ENCODE measurements around the gene GABARAPL1.
"Not testable (repeated sequence)": the region's sequence is repeated elsewhere in the genome, so short reads cannot be mapped to it uniquely, and the experiment has no call there.

Gene GABARAPL1

DNA sequence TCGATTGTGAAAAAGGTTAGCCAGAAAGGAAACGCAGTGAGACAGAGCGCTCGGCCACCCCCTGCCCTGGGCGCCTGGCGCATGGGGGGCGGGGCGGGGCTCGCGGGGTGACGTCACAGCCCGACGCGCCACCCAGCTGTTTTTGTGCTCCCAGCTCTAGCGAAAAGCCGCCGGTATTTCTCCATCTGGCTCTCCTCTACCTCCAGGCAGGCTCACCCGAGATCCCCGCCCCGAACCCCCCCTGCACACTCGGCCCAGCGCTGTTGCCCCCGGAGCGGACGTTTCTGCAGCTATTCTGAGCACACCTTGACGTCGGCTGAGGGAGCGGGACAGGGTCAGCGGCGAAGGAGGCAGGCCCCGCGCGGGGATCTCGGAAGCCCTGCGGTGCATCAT lies at the start of gene GABARAPL1:
Gene GABARAPL1 (plus strand): TSS at position 139 of the 393 bp plus-strand sequence. CDS start 253 bp downstream, at position 392.
- DNase-seq: peak; percentile 47

DNA sequence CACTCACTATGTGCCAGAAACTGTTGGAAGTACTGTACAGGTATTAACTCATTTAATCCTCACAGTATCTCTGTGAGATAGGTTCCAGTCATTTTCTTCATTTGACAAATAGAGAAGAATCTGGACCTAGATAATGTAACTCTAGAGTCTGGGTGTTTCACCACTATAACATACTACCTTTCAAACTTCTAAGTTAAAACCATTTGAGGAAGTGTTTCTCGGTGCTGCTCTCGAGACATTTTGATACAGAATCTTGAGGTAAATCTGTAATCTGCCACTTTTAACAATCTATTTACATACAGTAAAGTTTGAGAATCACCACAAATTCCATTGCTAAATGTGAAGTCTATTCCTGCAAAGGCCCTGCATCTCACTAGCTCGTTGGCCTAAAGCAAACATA lies 49.6 kb upstream of the GABARAPL1 start:
- no peak for DNase-seq

DNA sequence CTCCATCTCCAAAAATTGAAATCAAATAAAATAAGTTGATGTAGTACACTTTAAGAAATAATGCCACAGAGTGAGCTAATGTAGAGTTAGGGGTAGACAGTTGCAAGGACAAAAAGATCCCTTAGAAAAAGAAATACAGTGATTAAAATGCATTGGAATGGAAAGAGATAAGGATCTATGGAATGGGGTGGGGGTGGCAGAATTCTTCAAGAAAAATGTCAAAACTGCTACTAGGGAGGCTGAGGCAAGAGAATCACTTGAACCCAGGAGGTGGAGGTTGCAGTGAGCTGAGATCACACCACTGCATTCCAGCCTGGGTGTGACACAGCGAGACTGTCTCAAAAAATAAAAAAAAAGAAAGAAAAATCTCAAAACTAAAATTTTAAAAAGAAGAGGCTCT lies 47.3 kb upstream of the GABARAPL1 start:
- DNase-seq: no peak

DNA sequence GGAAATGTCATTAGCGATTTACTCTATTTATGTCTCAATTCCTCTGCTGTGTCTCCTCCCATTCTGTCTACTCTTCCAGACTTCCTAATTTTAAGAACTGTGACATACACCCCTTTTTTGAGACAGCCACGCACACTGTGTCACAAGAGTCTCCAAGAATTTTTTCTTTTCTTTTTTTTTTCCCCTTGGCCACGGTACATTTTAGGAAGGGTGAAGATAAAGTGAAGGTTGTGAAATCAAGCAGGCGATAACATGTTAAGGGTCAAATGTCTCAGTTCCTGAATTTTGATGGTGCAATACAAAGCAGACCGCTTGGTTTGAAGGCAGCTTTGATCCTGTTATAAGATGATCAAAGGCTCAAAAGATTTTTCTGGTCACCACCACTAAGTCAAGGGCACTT lies 45.1 kb upstream of the GABARAPL1 start:
- DNase-seq: no peak

DNA sequence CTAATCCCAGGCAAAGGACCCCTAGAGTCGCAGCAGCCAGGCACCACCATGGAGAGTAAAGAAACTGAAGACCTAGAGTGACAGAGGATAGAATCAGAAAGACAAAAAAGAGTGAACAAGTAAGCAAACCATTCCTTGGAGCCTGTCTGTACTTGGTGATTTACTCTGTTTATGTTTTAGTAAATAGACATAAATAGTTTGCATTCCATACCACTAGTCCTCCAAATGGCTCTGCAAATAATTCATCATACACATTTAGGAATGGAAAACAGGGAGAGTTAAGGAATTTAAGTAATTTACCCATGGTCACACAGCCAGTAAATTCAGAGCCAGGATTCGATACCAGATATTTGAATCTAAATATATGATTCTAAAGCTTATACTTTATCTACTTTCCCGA lies 43.6 kb upstream of the GABARAPL1 start:
- DNase-seq: no peak

DNA sequence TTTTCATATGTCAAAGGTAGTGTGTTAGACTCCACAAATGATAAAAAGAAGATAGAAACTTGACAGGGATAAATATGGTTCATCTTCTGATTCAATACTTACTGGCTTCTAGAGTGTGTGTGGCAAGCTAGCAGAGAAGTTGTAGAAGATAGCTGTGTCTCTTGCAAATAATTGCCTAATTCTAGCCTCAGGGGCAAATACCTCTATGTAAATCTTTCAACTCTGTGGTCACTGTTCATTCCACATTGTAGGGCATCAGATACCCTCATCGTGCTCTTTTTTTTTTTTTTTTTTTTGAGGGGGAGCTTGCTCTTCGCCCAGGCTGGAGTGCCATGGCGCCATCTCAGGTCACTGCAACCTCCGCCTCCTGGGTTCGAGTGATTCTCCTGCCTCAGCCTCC lies 42.5 kb upstream of the GABARAPL1 start:
- DNase-seq: no peak

DNA sequence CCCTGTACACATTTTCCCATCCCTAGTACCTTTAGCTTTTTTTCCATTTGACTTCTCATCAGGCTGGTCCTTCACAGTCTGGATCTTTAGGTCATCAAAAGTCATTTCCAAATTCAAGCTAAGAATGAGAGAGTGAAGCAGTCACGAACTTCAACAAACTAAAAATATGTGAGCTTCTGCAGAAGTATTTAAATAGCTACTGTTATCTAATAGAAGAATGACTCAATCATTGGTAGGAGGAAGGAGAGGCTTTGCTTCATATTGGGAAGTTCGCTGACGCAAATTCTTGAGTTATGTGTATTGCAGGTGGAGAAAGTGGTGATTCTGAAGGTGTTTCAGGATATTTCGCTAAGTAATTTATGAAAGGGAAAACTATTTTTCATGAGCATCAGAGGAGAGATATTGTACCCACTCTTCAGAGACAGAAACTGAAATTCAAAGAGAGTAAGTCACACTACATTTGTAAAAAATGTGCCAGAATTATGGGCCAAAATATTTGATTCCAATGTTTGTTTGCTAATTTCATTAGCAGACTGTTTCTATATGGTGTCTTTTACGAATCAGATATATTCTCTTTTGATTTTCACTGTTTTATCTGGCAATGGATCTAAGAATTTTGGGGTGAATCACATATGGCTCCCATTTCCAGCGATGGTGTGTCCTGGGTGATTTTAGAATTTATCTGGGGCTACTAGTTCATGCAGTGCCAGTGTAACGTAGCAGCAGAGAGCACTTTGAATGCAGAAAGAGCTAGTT lies 40.5 kb upstream of the GABARAPL1 start, which contains the start of gene OLR1:
Gene OLR1 (minus strand): TSS at position 160 of the 756 bp plus-strand sequence. CDS start 55 bp downstream, at position 105.
- DNase-seq: no peak

DNA sequence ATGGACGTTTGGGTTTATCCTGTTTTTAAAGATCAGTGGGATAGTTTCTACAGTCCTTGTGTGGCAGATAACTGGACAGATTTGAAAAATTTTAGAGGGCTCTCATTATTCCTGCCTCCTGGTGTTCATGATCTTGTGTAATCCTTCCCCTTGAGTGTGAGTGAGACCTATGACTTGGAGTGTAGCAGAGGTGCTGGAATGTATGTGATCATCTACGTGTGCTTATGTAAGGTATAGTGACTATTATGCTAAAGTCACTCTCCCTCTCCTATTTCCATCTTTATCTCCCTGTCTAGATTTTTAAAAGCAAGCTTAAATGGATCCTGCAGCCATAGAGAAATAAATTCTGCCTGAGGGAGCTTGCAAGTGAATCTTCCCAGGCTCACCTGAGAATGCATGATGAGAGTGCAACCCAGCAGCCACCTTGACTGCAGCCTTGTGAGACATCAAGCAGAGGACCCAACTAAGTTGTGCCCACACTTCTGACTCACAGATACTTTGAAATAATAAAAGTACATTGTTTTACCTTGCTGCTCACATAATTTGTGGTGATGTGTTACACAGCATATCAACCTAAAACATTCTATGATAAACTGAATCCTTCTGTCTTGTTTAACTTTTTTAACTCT lies 37.6 kb upstream of the GABARAPL1 start:
- no peak for DNase-seq

DNA sequence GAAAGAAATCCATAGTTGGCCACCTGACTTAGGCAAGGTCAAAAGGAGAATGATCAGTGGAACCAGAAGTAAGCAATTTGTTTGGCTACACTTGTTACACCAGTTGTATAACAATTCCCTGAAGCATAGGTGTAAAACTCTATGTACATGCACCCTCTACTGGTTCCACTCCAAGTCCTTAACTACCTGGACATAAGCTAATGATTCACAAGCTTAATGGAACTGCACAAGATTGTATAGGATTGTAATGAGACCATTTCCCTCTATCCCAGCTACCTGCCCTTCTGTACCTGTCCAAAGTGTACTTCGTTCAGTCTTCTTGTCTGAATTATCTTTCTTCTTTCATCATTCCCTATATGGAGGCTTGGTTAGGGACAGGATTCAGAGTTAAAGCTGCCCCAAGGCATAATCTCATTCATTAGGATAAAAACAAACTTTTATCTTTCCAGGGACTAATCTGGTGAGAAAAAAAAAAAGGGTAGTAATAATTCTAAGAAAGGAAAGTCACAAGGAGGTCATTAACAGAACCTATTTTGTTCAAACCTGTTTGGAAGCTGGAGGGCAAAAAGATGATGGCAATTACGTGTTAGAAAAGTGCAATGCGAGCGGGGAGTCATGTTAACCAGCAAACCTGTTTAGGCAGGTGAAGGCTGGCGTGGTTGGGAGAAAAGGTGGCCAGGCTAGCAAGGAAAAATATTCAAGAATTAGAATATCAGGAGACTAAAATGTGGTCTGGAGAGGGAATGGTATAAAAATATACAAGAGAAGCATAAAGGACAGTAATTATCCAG lies 36.6 kb upstream of the GABARAPL1 start:
- no peak for DNase-seq

DNA sequence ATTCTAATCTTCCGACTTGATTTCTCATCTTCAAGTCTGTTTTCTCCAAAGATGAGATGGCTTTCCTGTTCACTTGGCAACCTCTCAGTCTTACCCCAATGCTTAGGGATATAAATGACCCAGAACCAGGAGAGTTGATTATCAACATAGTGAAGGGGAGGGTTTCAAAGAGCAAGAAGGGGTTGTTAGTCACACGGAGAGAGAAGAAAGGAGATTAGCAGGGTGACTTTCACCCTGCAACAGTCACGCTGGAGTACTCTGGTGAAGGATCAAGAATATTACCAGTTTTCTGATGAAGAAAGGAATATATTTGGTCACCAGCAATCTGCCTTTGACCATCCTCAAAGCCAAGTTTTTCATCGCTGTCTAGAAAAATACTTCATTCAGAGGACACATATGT lies 33.9 kb upstream of the GABARAPL1 start, which contains the start of gene TMEM52B:
Gene TMEM52B (plus strand): TSS at position 212 of the 400 bp plus-strand sequence. CDS start 543 bp downstream, outside the sequence.
- no peak for DNase-seq

DNA sequence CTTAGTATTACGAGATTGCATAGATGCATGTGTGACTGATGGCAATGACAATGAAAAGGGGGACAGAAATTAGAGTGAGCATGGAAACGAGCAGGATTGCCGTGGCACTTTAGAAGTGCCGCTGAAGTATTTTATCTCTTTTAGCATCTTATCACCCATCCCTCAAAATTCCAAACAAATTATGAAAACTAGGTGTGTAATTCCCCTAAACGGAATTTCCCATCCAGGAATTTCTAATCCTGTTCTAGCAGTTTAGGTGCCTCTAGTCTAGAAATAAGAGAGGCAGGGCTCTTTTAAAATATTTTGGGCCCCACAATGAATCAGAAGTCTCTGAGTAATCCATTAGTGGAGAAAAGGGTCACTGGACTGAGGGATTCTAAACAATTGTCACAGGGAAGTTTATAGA lies 32.9 kb upstream of the GABARAPL1 start:
- DNase-seq: no peak

DNA sequence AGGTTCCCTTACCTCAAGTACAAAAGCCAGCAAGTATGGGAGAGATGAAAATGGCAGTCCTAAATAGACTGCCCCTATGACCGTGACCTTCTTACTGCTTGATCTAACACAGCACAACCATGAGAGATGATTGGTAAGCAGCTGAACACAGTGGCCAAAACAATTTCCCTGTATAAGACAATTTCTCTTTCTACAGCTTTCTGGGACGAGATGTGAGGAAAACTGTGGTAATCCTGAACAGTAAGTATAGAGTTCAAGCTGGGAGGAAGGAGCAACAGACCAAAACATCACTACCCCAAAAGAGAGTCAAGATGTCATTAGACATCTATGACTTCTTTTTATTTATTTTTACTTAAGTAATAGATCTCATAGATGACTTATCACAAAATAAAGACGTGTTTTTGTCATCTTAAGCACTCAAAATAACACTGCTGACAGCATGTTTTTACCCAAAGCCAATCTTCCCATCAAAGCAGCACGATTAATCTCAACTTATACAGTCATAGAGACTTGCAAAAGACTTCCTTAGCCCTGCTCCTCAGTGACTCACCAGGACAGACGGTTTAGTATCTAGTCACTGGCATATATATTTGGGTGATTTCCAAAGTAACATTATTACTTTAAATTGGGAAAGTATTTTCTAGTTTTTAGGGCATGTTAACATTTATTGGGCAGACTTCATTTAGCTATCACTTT lies 30.2 kb upstream of the GABARAPL1 start:
- no peak for DNase-seq

DNA sequence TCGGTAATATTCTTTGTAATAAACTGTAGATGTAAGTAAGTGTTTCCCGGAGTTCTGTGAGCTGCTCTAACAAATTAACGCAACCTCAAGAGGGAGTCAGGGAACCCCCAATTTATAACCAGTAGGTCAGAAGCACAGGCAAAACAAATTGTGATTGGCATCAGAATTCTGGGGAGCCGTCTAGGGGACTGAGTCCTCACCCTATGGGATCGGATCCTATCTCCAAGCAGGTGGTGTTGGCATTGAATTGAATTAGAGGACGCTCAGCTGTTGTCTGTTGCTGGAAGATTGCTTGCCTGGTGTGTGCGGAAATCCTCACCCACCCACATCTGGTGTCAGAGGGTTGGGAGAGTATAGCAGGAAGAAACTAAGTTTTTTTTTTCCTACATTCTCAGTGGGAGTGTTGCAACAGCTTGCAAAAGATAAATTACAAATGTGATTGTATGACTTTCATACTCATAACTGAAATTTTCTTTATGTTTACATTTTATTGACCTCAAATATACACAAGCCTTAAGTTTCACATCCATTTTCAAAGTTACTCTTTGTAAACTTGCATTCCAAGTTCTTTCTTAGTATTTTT lies 28.3 kb upstream of the GABARAPL1 start:
- DNase-seq: no peak

DNA sequence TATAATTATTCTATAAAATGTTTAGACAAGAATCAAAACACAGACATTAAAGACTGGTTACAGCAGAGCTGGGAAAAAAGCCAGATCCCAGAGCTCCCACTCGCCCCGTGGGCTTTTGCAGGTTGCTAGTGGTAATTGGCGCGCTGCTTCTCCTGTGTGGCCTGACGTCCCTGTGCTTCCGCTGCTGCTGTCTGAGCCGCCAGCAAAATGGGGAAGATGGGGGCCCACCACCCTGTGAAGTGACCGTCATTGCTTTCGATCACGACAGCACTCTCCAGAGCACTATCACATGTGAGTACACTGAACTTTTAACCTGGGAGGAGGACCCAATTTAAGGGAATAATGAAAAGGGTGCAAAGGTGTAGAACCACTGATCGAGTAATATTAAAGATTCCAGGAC lies 26.4 kb upstream of the GABARAPL1 start:
- no peak for DNase-seq

DNA sequence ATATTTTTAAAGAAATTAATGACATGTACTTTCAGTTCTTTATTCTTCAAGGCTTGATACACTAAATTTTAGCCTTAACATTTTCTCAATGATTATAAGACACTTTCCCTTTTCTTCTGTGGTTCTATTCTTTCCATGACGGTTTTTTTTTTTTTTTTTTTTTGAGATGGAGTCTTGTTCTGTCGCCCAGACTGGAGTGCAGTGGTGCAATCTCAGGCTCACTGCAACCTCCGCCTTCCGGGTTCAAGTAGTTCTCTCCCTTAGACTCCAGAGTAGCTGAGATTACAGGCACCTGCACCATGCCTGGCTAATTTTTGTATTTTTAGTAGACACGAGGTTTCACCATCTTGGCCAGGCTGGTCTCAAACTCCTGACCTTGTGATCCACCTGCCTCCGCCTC lies 25.7 kb upstream of the GABARAPL1 start:
- DNase-seq: not testable (repeated sequence)

DNA sequence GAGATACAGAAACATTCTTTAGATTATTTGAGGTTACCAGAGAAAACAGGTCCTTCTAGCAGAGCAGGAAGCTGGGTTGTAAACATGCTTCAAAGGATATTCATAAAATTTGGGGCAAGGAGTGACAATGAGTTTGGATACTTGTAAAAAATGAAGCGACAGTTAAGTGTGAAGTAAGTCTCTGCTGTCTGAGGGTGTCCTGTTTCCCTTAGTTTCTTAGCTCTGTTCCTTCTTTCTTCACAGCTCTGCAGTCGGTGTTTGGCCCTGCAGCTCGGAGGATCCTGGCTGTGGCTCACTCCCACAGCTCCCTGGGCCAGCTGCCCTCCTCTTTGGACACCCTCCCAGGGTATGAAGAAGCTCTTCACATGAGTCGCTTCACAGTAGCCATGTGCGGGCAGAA lies 23.0 kb upstream of the GABARAPL1 start:
- no peak for DNase-seq

DNA sequence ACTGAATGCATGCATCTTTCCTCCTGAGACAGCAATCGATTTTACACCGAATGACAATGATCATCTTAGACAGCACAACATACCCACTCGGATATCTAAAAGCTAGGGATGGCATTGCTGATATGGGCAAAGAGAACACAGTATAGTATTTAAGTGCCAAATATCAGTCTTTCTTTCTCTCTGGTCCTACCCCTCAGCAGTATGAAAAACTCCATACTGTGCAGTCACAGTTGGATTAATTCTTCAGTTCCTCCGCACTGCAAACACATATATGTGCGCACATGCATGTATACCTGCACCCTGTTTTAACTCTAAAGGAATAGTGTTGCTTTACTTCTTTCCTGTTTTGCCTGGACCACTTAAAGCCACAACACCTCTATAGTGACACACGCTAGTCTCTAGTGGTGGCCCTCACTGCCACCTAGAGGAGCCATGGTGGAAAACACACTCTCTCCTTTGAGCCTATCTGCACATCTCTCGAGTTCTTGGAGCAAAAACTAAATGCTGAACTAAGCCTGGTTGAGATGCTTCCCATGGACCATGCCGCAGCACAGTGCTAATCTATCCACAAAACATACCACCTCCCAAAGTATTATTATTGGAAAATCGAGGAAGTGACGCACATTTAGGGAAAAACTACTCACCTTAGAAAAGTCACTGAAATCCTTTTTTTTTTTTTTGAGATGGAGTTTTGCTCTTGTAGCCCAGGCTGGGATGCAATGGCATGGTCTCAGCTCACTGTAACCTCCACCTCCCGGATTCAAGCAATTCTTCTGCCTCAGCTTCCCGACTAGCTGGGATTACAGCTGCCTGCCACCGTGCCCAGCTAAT lies 21.9 kb upstream of the GABARAPL1 start:
- DNase-seq: peak; percentile 2

DNA sequence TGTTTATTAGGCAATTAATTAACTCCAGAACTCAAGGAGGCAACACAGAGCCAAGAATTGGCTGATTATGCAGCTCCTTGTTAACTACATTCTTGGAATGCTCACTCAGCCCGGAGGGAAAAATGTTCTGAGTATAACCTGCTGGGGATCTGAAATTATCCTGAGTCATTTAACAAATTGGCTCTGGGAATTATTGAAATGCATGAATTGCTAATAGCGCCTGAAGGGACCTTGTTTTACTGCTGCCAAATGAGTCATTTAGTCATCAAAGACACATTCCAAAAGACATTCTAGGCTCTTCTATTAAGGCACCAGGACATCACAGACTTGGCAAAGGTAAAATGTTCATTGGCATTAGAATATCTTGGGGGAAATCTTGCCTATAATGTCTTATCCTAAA lies 20.8 kb upstream of the GABARAPL1 start:
- DNase-seq: no peak

DNA sequence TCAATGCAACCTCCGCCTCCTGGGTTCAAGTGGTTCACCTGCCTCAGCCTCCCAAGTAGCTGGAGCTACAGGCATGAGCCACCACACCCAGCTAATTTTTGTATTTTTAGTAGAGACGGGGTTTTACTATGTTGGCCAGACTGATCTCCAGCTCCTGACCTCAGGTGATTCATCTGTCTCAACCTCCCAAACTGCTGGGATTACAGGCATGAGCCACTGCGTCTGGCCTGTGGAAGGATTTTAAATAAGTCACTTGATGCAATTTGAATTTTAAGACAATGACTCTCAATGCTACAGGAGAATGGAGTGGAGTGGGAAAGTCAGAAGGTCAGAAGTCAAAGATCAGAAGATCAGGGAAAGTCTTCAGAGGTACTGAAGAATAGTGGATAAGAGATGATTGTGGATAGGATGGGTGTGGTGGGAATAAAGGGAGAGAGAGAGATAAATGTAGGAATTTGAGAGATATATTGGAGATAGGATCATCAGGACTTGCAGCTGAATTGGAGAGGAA lies 18.5 kb upstream of the GABARAPL1 start:
- DNase-seq: no peak

DNA sequence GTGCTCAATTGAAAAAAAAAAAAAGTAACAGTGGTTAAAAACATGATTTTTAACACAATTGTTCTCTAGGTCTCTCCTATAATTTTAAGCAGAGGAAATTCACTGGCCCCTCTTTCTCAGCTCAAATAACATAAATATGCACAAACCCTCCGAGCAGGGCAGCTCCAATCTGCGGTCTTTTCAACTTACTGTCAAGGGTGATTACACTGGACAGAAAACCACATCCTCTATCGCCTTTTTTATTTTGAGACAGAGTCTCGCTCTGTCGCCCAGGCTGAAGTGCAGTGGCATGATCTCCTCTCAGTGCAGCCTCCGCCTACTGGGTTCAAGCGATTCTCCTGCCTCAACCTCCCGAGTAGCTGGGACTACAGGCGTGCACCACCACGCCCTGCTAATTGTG lies 16.5 kb upstream of the GABARAPL1 start:
- no peak for DNase-seq

DNA sequence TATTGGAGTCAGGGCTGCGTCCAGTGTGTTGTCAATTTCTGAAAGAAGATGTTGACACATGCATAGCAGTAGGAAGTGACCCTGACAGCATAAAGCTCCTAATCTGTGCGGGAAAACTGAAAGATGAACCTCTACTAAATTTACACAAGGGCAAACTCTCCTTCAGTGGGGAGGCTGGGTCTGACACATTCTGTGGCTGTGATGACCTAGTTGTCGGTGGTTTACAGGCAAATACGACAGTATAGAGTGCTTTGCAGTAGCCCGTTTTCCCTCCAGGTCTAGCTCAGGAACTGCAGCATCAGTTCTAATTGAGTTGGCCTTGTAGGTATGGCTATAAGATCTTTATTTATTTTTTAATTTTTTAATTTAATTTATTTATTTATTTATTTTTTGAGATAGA lies 14.8 kb upstream of the GABARAPL1 start:
- no peak for DNase-seq
